ENCODE results near the gene RTN4. TPM values are rescaled to one million over a fixed set of nuclear protein-coding genes. Genes with fewer than 3 reads are reported as not detected.
"Not testable (repeated sequence)": the region's sequence is repeated elsewhere in the genome, so short reads cannot be mapped to it uniquely, and the experiment has no call there.

The RTN4 gene
- total RNA-seq, 1 donor from 2014 or later: 83.0 TPM

GRCh38 chr2:55061523-55062344 is 11.5 kb upstream of the RTN4 start:
- Mint-ChIP-seq H3K36me3 (ENCODE audit: low read depth) (no peaks in the 10 kb centered on the region), H3K27me3 (ENCODE audit: insufficient read depth) (no peaks in the 10 kb centered on the region), H3K9me3 (no peaks in the 10 kb centered on the region), H3K4me3 (no peak overlapping the region), H3K27ac (no peak overlapping the region), H3K4me1 (ENCODE audit: low read depth) (peaks cover 6% of the 10 kb centered on the region)
- DNase-seq (ENCODE audit: low spot score): no peak
- intact Hi-C loops (cut with micrococcal nuclease): no loop called here

GRCh38 chr2:55059793-55060192 is 9.5 kb upstream of the RTN4 start:
- no peak overlapping the region for H3K27ac Mint-ChIP-seq
- H3K4me1 Mint-ChIP-seq (ENCODE audit: low read depth): peaks cover 7% of the 10 kb centered on the region
- no peaks in the 10 kb centered on the region for H3K27me3 Mint-ChIP-seq (ENCODE audit: insufficient read depth)
- intact Hi-C loops (cut with micrococcal nuclease): no loop called here
- no peak for DNase-seq (ENCODE audit: low spot score)
- H3K36me3 Mint-ChIP-seq (ENCODE audit: low read depth): no peaks in the 10 kb centered on the region
- H3K9me3 Mint-ChIP-seq: no peaks in the 10 kb centered on the region
- no peak overlapping the region for H3K4me3 Mint-ChIP-seq

GRCh38 chr2:55057474-55057873 is 7.2 kb upstream of the RTN4 start:
- DNase-seq (ENCODE audit: low spot score): no peak
- Mint-ChIP-seq H3K27ac (no peak overlapping the region), H3K4me3 (no peak overlapping the region), H3K4me1 (ENCODE audit: low read depth) (peaks cover 16% of the 10 kb centered on the region), H3K36me3 (ENCODE audit: low read depth) (no peaks in the 10 kb centered on the region), H3K9me3 (no peaks in the 10 kb centered on the region), H3K27me3 (ENCODE audit: insufficient read depth) (no peaks in the 10 kb centered on the region)
- intact Hi-C loops (cut with micrococcal nuclease): no loop called here

- no peak for DNase-seq (ENCODE audit: low spot score)
- H3K27me3 Mint-ChIP-seq (ENCODE audit: insufficient read depth): no peaks in the 10 kb centered on the region
- intact Hi-C loops (cut with micrococcal nuclease): no loop called here
- no peak overlapping the region for H3K4me3 Mint-ChIP-seq
- H3K27ac Mint-ChIP-seq: no peak overlapping the region
- peaks cover 27% of the 10 kb centered on the region for H3K4me1 Mint-ChIP-seq (ENCODE audit: low read depth)
- H3K36me3 Mint-ChIP-seq (ENCODE audit: low read depth): no peaks in the 10 kb centered on the region
- no peaks in the 10 kb centered on the region for H3K9me3 Mint-ChIP-seq
These were observed 5.8 kb upstream of the RTN4 start for GRCh38 chr2:55056024-55056521.

- intact Hi-C loops (cut with micrococcal nuclease): loop anchor here (1.0 to 5.0 kb wide), 3 partner anchors 152 to 638 kb away; partner anchors contain the start of gene PNPT1
- Mint-ChIP-seq H3K4me1 (ENCODE audit: low read depth) (peaks cover 35% of the 10 kb centered on the region), H3K27ac (no peak overlapping the region), H3K4me3 (no peak overlapping the region), H3K9me3 (no peaks in the 10 kb centered on the region), H3K27me3 (ENCODE audit: insufficient read depth) (no peaks in the 10 kb centered on the region), H3K36me3 (ENCODE audit: low read depth) (no peaks in the 10 kb centered on the region)
- DNase-seq (ENCODE audit: low spot score): no peak
These were observed 4.0 kb upstream of the RTN4 start for GRCh38 chr2:55054106-55054875.

- not testable (repeated sequence) for H3K4me3 Mint-ChIP-seq; H3K27ac Mint-ChIP-seq; H3K36me3 Mint-ChIP-seq (ENCODE audit: low read depth); DNase-seq (ENCODE audit: low spot score); H3K9me3 Mint-ChIP-seq; H3K27me3 Mint-ChIP-seq (ENCODE audit: insufficient read depth)
- peaks cover 40% of the 10 kb centered on the region for H3K4me1 Mint-ChIP-seq (ENCODE audit: low read depth)
- intact Hi-C loops (cut with micrococcal nuclease): loop anchor here (5.0 kb wide), 2 partner anchors 151 to 639 kb away; partner anchors contain the start of gene PNPT1
These were observed 3.0 kb upstream of the RTN4 start for GRCh38 chr2:55053225-55053624.

GRCh38 chr2:55052129-55053061 is 2.1 kb upstream of the RTN4 start:
- no peak overlapping the region for H3K4me3 Mint-ChIP-seq
- H3K36me3 Mint-ChIP-seq (ENCODE audit: low read depth): no peaks in the 10 kb centered on the region
- H3K9me3 Mint-ChIP-seq: no peaks in the 10 kb centered on the region
- no peaks in the 10 kb centered on the region for H3K27me3 Mint-ChIP-seq (ENCODE audit: insufficient read depth)
- DNase-seq (ENCODE audit: low spot score): no peak
- no peak overlapping the region for H3K27ac Mint-ChIP-seq
- H3K4me1 Mint-ChIP-seq (ENCODE audit: low read depth): peaks cover 48% of the 10 kb centered on the region
- intact Hi-C loops (cut with micrococcal nuclease): loop anchor here (5.0 kb wide), 2 partner anchors 150 to 640 kb away; partner anchors contain the start of gene PNPT1

- peak; percentile 12 for DNase-seq (ENCODE audit: low spot score)
- Mint-ChIP-seq H3K4me3 (peak overlapping the region; percentile 98), H3K27ac (peak overlapping the region; percentile 79), H3K4me1 (ENCODE audit: low read depth) (peaks cover 60% of the 10 kb centered on the region), H3K36me3 (ENCODE audit: low read depth) (no peaks in the 10 kb centered on the region), H3K9me3 (no peaks in the 10 kb centered on the region), H3K27me3 (ENCODE audit: insufficient read depth) (no peaks in the 10 kb centered on the region)
- intact Hi-C loops (cut with micrococcal nuclease): loop anchor here (2.0 to 5.0 kb wide), 5 partner anchors 149 to 641 kb away; partner anchors contain the start of gene PNPT1
These were observed 995 bp upstream of the RTN4 start for GRCh38 chr2:55051026-55051866.

- Mint-ChIP-seq H3K36me3 (ENCODE audit: low read depth) (peaks cover 4% of the 10 kb centered on the region), H3K27me3 (ENCODE audit: insufficient read depth) (no peaks in the 10 kb centered on the region), H3K27ac (no peak overlapping the region), H3K4me1 (ENCODE audit: low read depth) (peaks cover 72% of the 10 kb centered on the region), H3K4me3 (peak overlapping the region; percentile 98), H3K9me3 (no peaks in the 10 kb centered on the region)
- intact Hi-C loops (cut with micrococcal nuclease): loop anchor here (1.0 to 5.0 kb wide), 16 partner anchors 34 to 1262 kb away; partner anchors contain the start of genes ACYP2, CCDC88A, CFAP36 and CLHC1
- no peak for DNase-seq (ENCODE audit: low spot score)
These were observed 491 bp downstream of the RTN4 start for GRCh38 chr2:55049821-55050099.

GRCh38 chr2:55049043-55049820 is 1.0 kb downstream of the RTN4 start:
- Mint-ChIP-seq H3K4me1 (ENCODE audit: low read depth) (peaks cover 67% of the 10 kb centered on the region), H3K9me3 (no peaks in the 10 kb centered on the region), H3K4me3 (peak overlapping the region; percentile 92), H3K27ac (peak overlapping the region; percentile 89), H3K27me3 (ENCODE audit: insufficient read depth) (no peaks in the 10 kb centered on the region), H3K36me3 (ENCODE audit: low read depth) (peaks cover 4% of the 10 kb centered on the region)
- peak; percentile 63 for DNase-seq (ENCODE audit: low spot score)
- intact Hi-C loops (cut with micrococcal nuclease): loop anchor here (1.0 kb wide), 1 partner anchor 34 kb away; no protein-coding TSS in a partner anchor

- DNase-seq (ENCODE audit: low spot score): no peak
- peaks cover 62% of the 10 kb centered on the region for H3K4me1 Mint-ChIP-seq (ENCODE audit: low read depth)
- intact Hi-C loops (cut with micrococcal nuclease): loop anchor here (1.0 kb wide), 1 partner anchor 33 kb away; no protein-coding TSS in a partner anchor
These were observed 1.7 kb downstream of the RTN4 start for GRCh38 chr2:55048508-55049042.

More at GRCh38 chr2:55048508-55049042, 1.7 kb downstream of the RTN4 start:
- Mint-ChIP-seq H3K9me3 (no peaks in the 10 kb centered on the region), H3K27ac (peak overlapping the region; percentile 89), H3K36me3 (ENCODE audit: low read depth) (peaks cover 4% of the 10 kb centered on the region), H3K4me3 (peak overlapping the region; percentile 92), H3K27me3 (ENCODE audit: insufficient read depth) (no peaks in the 10 kb centered on the region)
